ENCODE results near the gene CDCA8. TPM values are rescaled to one million over a fixed set of nuclear protein-coding genes. Genes with fewer than 3 reads are reported as not detected.

Gene CDCA8
- total and polyA plus RNA-seq, 2 of the 8 experiments (the other 6 are each of a cell fraction or from before 2014, with no cell fraction given), result 43.9 to 46.2 TPM

DNA sequence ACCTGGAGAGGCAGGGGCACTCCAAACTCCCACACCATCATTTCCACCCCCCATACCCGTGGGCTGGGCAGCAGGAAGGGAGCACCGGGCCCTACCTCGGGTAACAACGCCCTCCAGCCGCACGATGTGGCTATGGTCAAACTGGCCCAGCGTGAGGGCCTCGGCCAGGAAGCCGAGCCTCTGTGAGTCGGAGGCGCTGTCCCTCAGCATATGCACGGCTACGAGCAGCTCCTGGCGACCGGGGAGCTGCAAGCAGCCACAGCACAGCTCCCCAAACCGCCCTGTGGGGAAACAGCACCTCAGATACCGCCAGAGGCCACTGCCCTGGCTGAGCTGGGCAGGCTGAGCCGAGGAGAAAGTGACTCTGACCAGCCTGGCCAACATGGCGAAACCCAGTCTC lies 29.2 kb downstream of the CDCA8 start:
- H3K79me2 ChIP-seq (ENCODE audit: control insufficient read depth in 1 of 2, insufficient read depth in 2 of 2, low read length in 2 of 2), result no peaks in the 10 kb centered on the region
- TF ChIP-seq RNF2 (IDR thresholded peaks at IDR 0.05; ENCODE audit: borderline replicate concordance, low read depth, low read length, missing control alignments, poor library complexity, severe bottlenecking) (no peak), RAD21 (IDR thresholded peaks at IDR 0.05 in 1 of 2, conservative IDR thresholded peaks at IDR 0.05 in 1 of 2; ENCODE audit: low read depth in 2 of 2, low read length in 2 of 2) (peak in 1 of 2 experiments; percentile 18; a peak in 1 of 4 replicates)
- no peak overlapping the region for H3K27ac ChIP-seq (ENCODE audit: low read depth, low read length)
- H3K4me2 ChIP-seq (ENCODE audit: insufficient read depth in 1 of 2, low read depth in 2 of 2, low read length in 2 of 2), result no peak overlapping the region
- H3K79me1 ChIP-seq (ENCODE audit: low read depth, low read length), result no peaks in the 10 kb centered on the region
- H4K5ac ChIP-seq (ENCODE audit: insufficient read length, low read depth, low read length), result no peak overlapping the region
- H3K18ac ChIP-seq (ENCODE audit: extremely low read depth, low read length), result no peak overlapping the region; the same call in 1 of the 2 replicates
- H3K36me3 ChIP-seq (ENCODE audit: control insufficient read depth in 2 of 4, insufficient read depth in 4 of 4, low read length in 3 of 4), result no peaks in the 10 kb centered on the region
- H3K4ac ChIP-seq (replicated peaks; ENCODE audit: insufficient read length, low read depth, low read length), result no peak overlapping the region
- H3K4me1 ChIP-seq (replicated peaks in 1 of 4; ENCODE audit: control insufficient read depth in 3 of 4, insufficient read depth in 4 of 4, low read length in 3 of 4), result peaks cover 0 to 7% (median 4%) of the 10 kb centered on the region in 4 experiments; a peak in 3 of 7 replicates
- WGBS, 2 experiments (ENCODE audit: extremely low coverage in 1 of 2, insufficient coverage in 1 of 2, insufficient read length in 1 of 2, insufficient replicate concordance in 2 of 2, low coverage in 1 of 2, low lambda C conversion rate in 2 of 2, missing lambda C conversion rate in 1 of 2), result 81% methylated on average over 19 of the region's 19 CpGs; no CpG with 5 or more reads in 1 of the 2 experiments
- POLR2A ChIA-PET (ENCODE audit: partially characterized antibody), result interaction anchor here (0.7 to 2.8 kb wide), 3 partner anchors 8 to 86 kb away, joined by 3 to 11 read pairs (median 4); partner anchors contain the start of genes C1orf122 and YRDC
- no peaks in the 10 kb centered on the region for H3K9me3 ChIP-seq (ENCODE audit: insufficient read depth in 2 of 2, low read depth in 1 of 2, low read length in 1 of 2)
- DNase-seq (ENCODE audit: low read depth in 1 of 2, low spot score in 2 of 2), result no peak
- no peak overlapping the region for H3K14ac ChIP-seq (ENCODE audit: insufficient read length)
- no peak overlapping the region for H3K9ac ChIP-seq (replicated peaks in 1 of 4; ENCODE audit: extremely low read depth in 1 of 4, low read depth in 3 of 4, low read length in 3 of 4)
- H4K91ac ChIP-seq (replicated peaks; ENCODE audit: insufficient read length, low read length), result no peak overlapping the region
- H2BK20ac ChIP-seq (ENCODE audit: low read length), result no peak overlapping the region
- no peaks in the 10 kb centered on the region for H3K27me3 ChIP-seq (replicated peaks in 1 of 4; ENCODE audit: control insufficient read depth in 3 of 4, extremely low read depth in 1 of 4, insufficient read depth in 3 of 4, low read length in 3 of 4)
- H2BK120ac ChIP-seq (replicated peaks; ENCODE audit: low read depth, low read length), result no peak overlapping the region
- H2AK5ac ChIP-seq (ENCODE audit: low read depth, low read length), result no peak overlapping the region
- H4K20me1 ChIP-seq (replicated peaks in 1 of 2; ENCODE audit: control insufficient read depth in 1 of 2, insufficient read depth in 2 of 2, low read length in 2 of 2), result no peaks in the 10 kb centered on the region
- H4K8ac ChIP-seq (ENCODE audit: extremely low read depth, insufficient read depth, low read length), result peak overlapping the region; percentile 57
- H3K4me3 ChIP-seq (ENCODE audit: extremely low read depth in 1 of 4, insufficient read depth in 2 of 4, low read depth in 3 of 4, low read length in 4 of 4), result no peak overlapping the region
- H2AFZ ChIP-seq (ENCODE audit: low read length), result no peak overlapping the region
- H2BK15ac ChIP-seq (ENCODE audit: low read length), result no peak overlapping the region
- no peak overlapping the region for H3K56ac ChIP-seq (replicated peaks; ENCODE audit: insufficient read length, low read depth, low read length)
- H2BK12ac ChIP-seq (ENCODE audit: low read depth, low read length), result no peak overlapping the region
- FAIRE-seq, result no peak
- CTCF ChIA-PET (ENCODE audit: partially characterized antibody), result interaction anchor here (0.7 to 1.5 kb wide), 7 partner anchors 21 to 215 kb away, joined by 3 to 4 read pairs (median 3); partner anchors contain the start of gene EPHA10
- H3K23me2 ChIP-seq (ENCODE audit: low read depth, low read length), result no peaks in the 10 kb centered on the region
- no peak overlapping the region for H2BK5ac ChIP-seq (ENCODE audit: low read depth, low read length)
- H3K23ac ChIP-seq (ENCODE audit: insufficient read length), result no peak overlapping the region

Measured in H1 (cell line).